ENCODE measurements around the gene LCP2.
"Not testable (repeated sequence)": the region's sequence is repeated elsewhere in the genome, so short reads cannot be mapped to it uniquely, and the experiment has no call there.

The LCP2 gene

GRCh38 chr5:170245436-170245835 is 52.1 kb downstream of the LCP2 start:
- not testable (repeated sequence) for DNase-seq

DNA sequence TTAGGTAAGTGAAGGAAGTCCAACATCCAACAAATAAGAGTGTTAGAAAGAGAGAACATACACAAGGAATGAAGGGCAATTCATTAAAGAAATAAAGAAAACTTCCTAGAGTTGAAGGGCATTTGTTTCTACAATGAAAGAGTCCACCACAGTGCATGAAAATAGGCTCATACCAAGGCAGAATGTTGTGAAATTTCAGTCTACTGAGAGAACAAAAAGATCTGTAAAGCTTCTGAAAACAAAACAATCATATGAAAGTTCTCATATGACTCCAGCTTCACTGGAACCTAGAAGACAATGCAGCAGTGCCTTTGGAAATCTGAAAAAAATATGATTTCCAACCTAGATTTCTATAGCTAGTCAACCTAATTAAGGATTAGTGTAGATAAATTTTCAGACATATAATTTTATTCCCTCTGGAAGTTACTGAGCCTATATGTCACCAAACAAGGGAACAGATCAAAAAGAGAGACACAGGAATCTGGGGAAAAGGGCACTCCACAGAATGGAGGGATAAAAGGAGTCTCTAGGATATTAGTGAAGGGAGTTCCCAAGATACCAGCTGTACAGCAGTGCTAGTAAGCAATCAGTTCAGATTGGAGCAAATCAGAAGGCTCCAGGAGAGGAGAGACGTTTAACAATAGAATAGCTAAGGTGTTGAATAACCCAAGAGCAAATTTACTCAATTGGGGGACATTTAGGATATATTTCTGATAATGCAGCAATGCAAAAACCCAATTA is 59.0 kb downstream of the LCP2 start:
- DNase-seq, result no peak

DNA sequence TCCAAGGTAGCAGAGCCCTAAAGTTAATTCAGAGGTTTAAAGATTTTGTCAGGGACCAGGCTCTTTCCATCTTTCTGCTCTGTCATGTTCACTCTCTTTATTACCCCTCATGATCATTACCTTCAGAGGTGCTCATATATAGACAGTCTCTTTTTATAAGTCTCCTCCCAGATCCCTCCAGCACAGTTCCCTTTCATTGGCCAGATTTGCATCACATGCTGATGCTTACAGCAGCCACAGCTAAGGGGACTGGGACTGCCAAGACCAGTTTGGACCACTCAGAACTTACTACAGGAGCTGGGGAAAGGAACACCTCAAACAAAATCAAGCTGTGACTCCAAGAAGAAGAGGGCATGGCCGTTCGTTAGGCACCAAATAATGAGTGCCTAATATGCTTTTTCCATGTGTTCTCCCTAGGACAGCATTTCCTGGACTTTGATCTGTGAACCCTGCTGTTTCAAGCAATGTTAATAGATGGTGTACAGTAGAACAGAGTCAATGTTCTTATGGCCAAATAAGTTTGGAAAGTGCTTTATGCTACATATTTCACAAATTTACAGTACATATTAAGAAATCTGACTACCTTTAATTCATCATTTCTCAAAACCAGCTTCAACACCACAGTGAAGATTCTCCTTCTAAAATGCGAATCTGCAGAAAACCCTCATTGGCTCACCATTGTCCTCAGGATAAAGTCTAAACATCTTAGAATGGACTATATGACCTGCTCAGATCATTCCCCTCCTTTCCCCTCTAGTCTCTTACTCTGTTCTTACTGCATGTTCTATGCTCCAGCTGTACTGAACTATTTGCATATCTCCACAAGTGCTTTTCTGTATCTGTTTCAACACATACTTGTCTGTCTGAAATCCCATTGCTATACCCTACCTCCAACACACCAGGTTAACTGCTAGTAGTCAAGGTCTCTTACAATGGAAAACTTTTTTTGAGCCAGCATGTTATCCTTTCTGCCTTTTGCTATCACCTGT is 61.4 kb downstream of the LCP2 start:
- DNase-seq, result no peak

DNA sequence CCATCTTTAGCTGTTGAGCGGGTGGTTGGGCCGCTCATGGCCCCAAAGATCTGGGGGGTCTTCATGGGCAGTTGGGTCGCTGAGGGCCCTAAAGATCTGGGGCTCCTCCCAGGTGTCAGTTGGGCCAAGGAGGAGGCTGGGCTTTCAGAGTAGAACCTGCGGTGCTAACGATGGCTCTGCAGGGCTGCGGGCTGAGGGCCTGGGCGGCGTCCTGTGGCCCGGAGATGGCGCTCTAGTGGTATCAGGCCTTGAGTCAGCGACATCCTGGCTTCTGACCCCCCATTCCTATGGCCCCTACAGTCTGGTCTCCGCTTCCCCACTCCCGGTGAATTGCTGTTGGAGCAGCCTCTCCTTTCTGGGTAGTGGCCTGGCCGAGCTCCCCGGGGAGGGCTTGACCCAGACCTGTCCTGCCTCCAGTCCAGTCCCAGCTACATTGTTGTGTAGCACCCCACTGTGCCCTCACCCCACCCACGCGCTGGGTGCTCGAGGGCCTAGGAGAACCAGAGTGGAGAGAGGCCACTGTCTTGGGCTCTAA is 64.2 kb downstream of the LCP2 start:
- no peak for DNase-seq

- DNase-seq, result no peak
Observed at GRCh38 chr5:170232786-170233185, 64.8 kb downstream of the LCP2 start, which contains the start of gene C5orf58. TSS of gene C5orf58 (plus strand) at chr5:170232985. CDS start at chr5:170234977, 1,992 bp downstream.

- DNase-seq, result peak; percentile 42
Observed at GRCh38 chr5:170228762-170229435, 68.7 kb downstream of the LCP2 start.

DNA sequence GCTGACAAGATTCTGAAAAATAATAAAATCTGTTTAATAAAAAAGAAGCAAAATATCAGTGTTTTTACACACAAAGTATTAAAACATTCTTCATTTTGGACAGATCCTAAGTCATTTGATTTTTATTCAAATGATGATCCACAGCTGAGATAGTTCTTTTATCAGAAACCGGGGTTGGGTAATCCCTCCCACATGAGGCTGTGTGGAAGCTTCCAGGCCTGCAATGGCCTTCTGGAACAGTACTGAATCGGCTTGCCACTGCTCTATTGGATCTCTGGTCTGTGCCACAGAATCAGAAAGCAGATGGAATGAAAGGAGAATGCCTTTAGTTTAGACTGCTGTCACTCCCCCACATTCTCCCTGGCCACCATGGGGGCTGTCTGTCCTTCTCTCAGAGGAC is 70.9 kb downstream of the LCP2 start:
- DNase-seq, result no peak

DNA sequence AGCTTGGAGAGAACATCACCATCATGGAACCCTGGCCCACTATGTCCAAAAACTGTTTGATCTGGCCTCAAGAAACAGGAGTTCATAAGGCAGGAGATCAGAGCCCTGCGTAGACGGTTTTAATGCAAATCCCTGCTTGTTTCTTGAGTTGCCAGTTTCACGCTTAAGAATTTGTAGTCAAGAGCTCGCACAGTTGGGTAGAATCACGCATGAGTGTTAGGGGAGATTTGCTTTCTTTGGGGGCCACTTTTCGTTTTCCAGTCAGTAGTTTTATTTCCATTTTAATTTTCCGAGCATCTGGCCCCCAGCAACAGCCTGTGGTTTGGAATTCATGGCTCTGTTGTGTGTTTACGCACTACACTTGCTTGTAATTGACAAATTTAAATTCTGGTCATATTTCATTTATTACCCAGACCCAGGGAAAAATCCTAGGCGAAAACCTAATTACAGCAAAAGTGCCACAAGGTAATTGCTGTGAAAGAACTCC is 71.4 kb downstream of the LCP2 start:
- DNase-seq, result no peak

- peak; percentile 82 for DNase-seq
Observed at GRCh38 chr5:170225326-170226128, 72.0 kb downstream of the LCP2 start.

GRCh38 chr5:170223906-170224305 is 73.7 kb downstream of the LCP2 start:
- DNase-seq, result no peak

DNA sequence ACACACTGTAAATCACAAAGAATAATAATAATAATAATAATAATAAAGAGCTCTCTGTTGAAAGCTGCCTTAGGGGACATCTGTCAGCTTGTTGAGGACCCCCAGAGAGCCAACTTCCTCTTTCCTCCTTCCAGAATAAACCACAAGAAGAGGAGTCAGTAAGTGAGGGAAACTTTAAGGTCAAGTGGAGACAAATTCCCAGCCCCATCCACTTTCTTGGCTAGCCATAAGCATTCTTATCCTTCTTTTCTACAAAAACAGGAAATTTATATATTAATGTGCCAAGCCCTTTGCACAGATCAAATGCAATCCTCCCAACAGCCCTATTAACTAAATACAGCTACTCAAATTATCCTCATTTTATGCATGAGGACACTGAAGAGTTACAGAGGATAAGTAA is 74.2 kb downstream of the LCP2 start:
- no peak for DNase-seq

DNA sequence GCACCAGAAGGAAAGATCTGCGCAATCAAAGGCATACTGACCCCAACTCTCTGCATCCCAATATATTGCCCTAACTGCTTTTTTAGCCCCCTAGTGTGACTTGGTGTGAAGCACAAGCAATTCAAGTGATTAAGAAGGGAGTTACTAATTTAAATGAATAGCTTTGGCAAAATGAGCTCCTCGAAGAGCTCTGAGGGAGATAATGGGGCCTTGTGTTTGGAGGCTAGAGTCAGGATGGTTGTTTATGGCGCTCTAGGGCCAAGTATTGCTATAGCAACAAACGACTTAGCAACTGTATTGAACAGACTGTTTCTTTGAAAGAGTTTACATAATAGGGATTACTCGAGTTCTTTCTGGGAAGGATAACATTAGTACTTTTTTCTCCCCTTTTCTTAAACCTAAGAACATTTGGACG is 76.2 kb downstream of the LCP2 start:
- peak; percentile 72 for DNase-seq

- DNase-seq, result no peak
Observed at GRCh38 chr5:170220191-170220590, 77.4 kb downstream of the LCP2 start.

- no peak for DNase-seq
Observed at GRCh38 chr5:170219615-170220014, 78.0 kb downstream of the LCP2 start.

DNA sequence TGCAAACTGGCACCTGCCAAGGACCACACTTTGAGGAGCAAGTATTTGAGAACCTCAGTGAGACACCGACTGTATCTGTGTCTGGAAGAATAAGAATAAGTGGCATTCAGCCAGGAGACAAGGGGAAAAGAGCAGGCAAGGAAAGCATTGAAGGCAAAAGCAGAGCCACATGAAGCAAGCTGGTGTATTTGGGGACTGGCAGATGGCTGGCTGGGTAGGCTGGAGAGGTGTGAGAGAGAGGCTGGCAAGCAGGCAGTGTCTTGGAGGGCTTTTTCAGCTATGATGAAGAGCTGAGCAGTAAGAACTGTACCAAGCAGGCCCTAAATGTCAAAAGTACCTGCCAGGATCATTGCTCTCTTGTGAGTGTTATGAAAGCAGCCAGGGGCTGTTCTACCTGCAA is 78.9 kb downstream of the LCP2 start:
- no peak for DNase-seq

DNA sequence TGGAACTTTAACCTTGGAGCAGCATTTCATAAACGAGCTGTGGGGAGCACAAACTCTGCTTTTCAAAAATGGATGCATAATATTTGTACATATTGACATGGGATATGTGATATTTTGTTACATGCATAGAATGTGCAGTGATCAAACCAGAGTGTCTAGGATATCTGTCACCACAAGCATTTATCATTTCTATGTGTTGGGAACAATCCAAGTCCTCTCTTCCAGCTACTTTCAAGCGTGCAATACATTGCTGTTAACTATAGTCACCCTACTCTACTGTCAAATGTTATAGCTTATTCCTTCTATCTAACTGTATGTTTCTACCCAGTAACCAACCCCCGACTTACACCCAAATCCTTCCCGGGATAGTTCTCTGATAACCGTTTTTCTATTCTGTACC is 79.7 kb downstream of the LCP2 start:
- no peak for DNase-seq

GRCh38 chr5:170216257-170216864 is 81.2 kb downstream of the LCP2 start:
- DNase-seq, result peak; percentile 69

DNA sequence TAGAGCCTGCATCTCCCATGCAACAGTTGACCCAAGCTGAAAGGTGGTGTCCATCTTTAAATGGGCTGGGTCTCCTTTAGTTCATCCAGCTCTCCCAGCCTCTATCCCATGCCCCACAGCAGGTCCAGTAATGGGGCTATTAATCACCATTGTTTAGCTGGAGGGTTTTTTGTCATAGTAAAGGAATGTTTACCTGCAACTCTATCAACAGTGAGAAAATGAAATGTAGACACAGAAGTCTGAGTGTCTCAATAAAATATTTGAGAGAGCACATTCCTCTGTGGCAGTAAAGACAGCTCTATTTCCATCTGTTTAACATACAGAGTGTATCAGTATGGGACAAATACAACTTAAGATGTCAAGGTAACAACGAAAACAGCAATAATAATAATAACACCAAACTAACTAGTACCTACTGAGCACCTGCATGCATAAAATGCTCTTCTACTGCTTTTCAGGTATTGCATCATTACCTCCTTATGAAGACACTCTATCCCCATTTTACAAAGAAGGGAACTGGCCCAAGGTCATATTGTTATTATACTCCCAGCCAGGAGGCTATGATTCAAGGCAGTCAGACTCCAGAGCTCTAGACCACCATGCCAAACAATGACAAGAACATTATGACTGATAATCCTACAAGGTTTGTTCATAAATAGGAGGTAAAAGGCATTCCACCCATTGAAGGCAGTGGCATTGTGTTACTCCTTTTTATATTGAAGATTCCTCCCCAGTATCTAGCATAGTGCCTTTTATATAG is 85.8 kb downstream of the LCP2 start:
- no peak for DNase-seq

GRCh38 chr5:170206958-170207357 is 90.6 kb downstream of the LCP2 start:
- DNase-seq, result no peak

DNA sequence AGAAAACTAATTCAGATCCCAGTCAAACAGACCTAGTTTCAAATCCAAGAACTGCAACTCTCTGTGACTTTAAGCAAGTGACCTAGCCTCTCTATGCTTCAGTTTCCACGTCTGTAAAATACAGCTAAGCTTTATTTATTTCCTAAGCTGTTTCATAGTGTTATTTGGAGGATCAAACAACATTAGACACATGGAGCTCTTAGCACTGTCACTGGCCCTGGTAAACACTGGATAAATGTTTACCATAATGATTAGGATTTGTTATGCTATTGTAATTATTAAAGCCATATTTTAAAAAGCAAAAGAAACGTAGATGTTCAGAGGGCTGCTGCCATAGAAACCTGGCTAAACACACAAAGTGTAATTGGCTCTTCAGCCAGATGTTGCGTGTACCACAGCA is 91.4 kb downstream of the LCP2 start:
- no peak for DNase-seq

GRCh38 chr5:170204202-170204601 is 93.4 kb downstream of the LCP2 start:
- DNase-seq, result no peak
